ENCODE data around the gene PIGS. TPM values are rescaled to one million over a fixed set of nuclear protein-coding genes. Genes with fewer than 3 reads are reported as not detected.
A peak's percentile ranks its signal among the peaks of the same experiment; 100 is the strongest.
"Not testable (repeated sequence)": the region's sequence is repeated elsewhere in the genome, so short reads cannot be mapped to it uniquely, and the experiment has no call there.

The PIGS gene
- total RNA-seq, 2 donors from 2014 or later: 68.7 to 131 TPM

DNA sequence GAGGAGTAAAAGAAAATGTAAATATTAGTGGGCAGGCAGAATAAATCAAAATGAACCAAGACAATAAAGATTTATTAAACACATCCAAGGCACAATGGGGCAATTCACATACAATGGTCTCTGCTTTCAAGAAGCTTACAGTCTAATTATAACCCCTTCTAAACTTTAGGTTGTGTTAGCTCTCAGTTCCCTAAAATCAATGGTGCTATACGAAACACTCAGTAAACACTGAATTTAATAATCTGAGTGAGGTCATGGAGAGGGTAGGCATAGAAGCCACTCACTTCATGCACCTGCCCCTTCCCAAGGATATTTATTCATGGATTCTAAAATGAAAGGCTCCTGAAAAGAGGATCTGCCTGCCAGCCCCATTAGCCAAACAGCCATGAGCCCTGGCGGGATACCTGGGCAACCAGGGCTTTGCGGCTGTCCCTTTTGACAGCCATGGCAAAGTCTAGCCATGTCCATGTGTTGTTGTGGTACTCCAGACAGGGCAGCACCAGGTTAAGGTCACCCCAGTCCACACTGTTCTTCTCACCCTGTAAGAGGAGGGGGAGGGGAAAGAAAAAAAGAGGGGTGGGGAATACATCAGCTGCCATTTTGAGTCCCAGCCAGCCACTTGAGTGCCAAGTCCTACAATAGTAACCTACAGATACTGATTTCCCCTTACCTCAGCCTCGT lies 44.1 kb upstream of the PIGS start:
- peaks cover 31 to 36% of the 10 kb centered on the region in 2 donors for H3K36me3 ChIP-seq
- no peaks in the 10 kb centered on the region for H3K9me3 ChIP-seq
- WGBS: 87% methylated on average over 4 of the region's 4 CpGs
- DNase-seq (ENCODE audit: low spot score): no peak
- no peak overlapping the region for H3K4me3 ChIP-seq
- intact Hi-C loops (cut with DNase I): no loop called here
- no peaks in the 10 kb centered on the region for H3K27me3 ChIP-seq (replicated peaks; ENCODE audit: insufficient read depth)
- H3K27ac ChIP-seq: no peak overlapping the region
- H3K4me1 ChIP-seq (replicated peaks): no peaks in the 10 kb centered on the region
- TF ChIP-seq POLR2AphosphoS5 (IDR thresholded peaks at IDR 0.05): no peak
- TF ChIP-seq, protein P1, sequence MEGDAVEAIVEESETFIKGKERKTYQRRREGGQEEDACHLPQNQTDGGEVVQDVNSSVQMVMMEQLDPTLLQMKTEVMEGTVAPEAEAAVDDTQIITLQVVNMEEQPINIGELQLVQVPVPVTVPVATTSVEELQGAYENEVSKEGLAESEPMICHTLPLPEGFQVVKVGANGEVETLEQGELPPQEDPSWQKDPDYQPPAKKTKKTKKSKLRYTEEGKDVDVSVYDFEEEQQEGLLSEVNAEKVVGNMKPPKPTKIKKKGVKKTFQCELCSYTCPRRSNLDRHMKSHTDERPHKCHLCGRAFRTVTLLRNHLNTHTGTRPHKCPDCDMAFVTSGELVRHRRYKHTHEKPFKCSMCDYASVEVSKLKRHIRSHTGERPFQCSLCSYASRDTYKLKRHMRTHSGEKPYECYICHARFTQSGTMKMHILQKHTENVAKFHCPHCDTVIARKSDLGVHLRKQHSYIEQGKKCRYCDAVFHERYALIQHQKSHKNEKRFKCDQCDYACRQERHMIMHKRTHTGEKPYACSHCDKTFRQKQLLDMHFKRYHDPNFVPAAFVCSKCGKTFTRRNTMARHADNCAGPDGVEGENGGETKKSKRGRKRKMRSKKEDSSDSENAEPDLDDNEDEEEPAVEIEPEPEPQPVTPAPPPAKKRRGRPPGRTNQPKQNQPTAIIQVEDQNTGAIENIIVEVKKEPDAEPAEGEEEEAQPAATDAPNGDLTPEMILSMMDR (IDR thresholded peaks at IDR 0.05): no peak
- TF ChIP-seq POLR2A (IDR thresholded peaks at IDR 0.05): no peak

DNA sequence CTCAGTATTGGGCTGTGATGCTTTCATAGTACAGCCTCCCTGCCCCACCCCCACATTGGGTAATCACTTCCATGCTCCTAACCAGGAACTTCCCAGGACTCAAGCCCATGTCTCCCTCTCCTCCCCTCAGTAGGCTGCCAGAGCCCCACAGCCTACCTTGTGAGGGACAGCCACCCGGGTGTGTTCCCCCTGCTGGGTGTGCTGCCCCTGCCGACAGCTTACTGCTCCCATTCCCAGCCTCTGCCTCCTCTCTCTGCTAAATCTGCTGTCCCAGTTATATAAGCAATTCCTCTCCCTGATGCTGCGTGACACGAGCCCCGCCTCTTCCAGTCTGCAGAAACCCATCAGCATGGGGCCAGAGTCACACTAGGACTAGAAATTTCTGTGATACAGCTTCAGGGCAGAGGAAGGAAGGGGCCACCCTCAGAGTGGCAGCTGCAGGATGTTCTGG lies 42.6 kb upstream of the PIGS start, which contains the start of gene RSKR:
TSS of gene RSKR (minus strand) at position 255 of the 451 bp plus-strand sequence. CDS start at position 231, 24 bp downstream.
- Histone ChIP-seq H3K4me3 (no peak within 1 kb of the TSS), H3K9me3 (no peaks in the 10 kb centered on the region), H3K4me1 (replicated peaks) (no peaks in the 10 kb centered on the region), H3K36me3 (peaks cover 27 to 31% of the 10 kb centered on the region in 2 donors), H3K27ac (no peak within 1 kb of the TSS), H3K27me3 (replicated peaks; ENCODE audit: insufficient read depth) (no peaks in the 10 kb centered on the region)
- DNase-seq (ENCODE audit: low spot score): no peak
- WGBS: 82% methylated on average over 5 of the region's 5 CpGs
- intact Hi-C loops (cut with DNase I): loop anchor here (2.0 to 5.0 kb wide), 2 partner anchors 67 to 119 kb away; no protein-coding TSS in a partner anchor
- TF ChIP-seq POLR2AphosphoS5 (IDR thresholded peaks at IDR 0.05): no peak

DNA sequence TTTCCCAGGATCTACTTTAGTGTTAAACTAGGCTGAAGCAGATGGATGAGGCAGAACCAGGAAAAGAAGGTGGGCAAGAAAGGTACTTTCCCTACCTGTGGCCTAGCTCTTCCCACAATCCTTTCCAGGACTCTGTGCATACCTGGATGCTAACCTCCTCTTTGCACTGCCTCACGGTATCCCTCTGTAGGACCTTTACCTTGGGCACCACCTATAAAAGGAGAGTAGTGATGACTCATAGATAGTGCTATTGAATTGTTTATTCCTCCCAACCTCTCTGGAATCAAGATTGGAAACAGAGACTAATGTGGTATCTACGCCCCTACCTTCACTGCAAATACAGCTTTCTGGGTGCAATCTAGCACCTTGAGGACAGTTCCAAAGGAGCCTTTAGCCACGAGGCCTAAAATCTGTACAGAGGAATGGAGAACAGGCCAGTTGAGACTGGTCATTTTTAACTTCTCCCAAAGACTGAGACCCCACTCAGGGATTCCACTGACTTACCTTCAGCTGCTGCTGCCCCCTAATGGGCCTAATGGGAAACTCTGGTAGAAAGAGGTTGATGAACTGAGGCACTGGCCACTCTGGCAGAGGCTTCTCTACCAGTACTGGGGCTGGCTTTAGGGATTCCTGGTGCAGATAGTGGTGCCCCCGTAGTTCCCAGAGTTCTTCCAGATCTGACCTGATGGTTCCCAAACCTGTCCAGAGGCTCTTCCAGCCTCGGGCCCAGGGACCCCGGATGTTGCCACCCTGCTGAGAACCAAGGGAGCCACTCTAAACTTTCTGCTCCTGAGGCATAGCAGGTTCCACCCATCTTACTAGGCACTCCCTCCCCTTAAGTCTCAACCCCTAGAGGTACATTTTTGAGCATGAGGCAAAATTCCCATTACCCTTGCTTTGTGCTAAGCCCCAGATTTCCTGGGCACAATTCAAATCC lies 41.9 kb upstream of the PIGS start:
- TF ChIP-seq, protein P1 (IDR thresholded peaks at IDR 0.05): peak; percentile 12 to 58 (median 38)
- no peak for TF ChIP-seq POLR2AphosphoS5 (IDR thresholded peaks at IDR 0.05)
- Histone ChIP-seq H3K4me3 (no peak overlapping the region), H3K27ac (no peak overlapping the region), H3K4me1 (replicated peaks) (no peaks in the 10 kb centered on the region), H3K27me3 (replicated peaks; ENCODE audit: insufficient read depth) (no peaks in the 10 kb centered on the region), H3K9me3 (no peaks in the 10 kb centered on the region), H3K36me3 (peaks cover 21 to 25% of the 10 kb centered on the region in 2 donors)
- intact Hi-C loops (cut with DNase I): loop anchor here (2.0 to 5.0 kb wide), 2 partner anchors 66 to 118 kb away; no protein-coding TSS in a partner anchor
- 84% methylated on average over 6 of the region's 6 CpGs for WGBS
- DNase-seq (ENCODE audit: low spot score): no peak

DNA sequence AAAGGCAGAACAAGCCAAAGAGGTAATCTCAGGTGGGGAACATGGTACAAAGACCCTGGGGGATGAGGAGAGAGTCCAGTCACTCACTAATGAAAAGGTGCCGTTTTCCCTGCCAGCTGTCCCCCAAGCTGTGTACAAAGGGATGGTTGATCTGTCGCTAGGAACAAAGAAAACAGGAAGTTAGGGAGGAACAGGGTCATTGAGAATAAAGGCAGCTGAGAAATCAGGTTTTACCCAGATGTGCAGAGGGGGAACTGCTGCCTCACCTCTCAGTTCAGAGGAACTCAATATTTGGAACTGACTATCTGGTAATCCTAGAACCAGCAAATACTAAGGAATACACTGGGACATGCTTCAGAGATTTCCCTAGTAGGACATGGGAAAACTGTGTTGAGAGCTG lies 41.2 kb upstream of the PIGS start:
- H3K4me1 ChIP-seq (replicated peaks): no peaks in the 10 kb centered on the region
- H3K27ac ChIP-seq: no peak overlapping the region
- WGBS: 53% methylated on average over 2 of the region's 2 CpGs
- no peak overlapping the region for H3K4me3 ChIP-seq
- TF ChIP-seq, protein P1 (IDR thresholded peaks at IDR 0.05): no peak
- TF ChIP-seq POLR2AphosphoS5 (IDR thresholded peaks at IDR 0.05): no peak
- TF ChIP-seq POLR2A (IDR thresholded peaks at IDR 0.05): no peak
- H3K36me3 ChIP-seq: peaks cover 20 to 21% of the 10 kb centered on the region in 2 donors
- no peaks in the 10 kb centered on the region for H3K9me3 ChIP-seq
- intact Hi-C loops (cut with DNase I): loop anchor here (2.0 to 5.0 kb wide), 2 partner anchors 65 to 118 kb away; no protein-coding TSS in a partner anchor
- H3K27me3 ChIP-seq (replicated peaks; ENCODE audit: insufficient read depth): no peaks in the 10 kb centered on the region
- no peak for DNase-seq (ENCODE audit: low spot score)

DNA sequence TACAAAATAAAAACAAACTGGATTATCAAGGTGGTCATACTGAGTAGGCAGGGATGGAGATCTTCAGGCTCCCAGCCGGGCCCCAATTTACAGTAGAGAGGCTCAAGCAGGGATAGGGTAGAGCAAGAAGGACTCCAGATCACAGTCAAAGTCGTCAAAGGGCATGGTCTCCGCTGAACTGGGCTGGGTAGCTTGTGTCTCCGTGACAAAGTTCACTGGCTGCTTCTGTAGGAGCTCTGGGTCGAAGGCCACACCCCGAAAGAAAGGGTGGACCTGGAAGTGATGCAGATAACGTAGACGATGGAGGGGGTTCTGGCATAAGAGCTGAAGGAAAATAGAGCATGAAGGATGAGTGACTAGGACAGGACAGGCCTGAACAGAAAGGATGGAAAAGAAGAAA lies 39.1 kb upstream of the PIGS start:
- TF ChIP-seq POLR2AphosphoS5 (IDR thresholded peaks at IDR 0.05) (no peak), POLR2A (IDR thresholded peaks at IDR 0.05) (no peak)
- TF ChIP-seq, protein P1 (IDR thresholded peaks at IDR 0.05): no peak
- no peak for DNase-seq (ENCODE audit: low spot score)
- Histone ChIP-seq H3K36me3 (peaks cover 4 to 7% of the 10 kb centered on the region in 2 donors), H3K27me3 (replicated peaks; ENCODE audit: insufficient read depth) (no peaks in the 10 kb centered on the region), H3K9me3 (no peaks in the 10 kb centered on the region), H3K27ac (no peak overlapping the region), H3K4me3 (no peak overlapping the region), H3K4me1 (replicated peaks) (no peaks in the 10 kb centered on the region)
- intact Hi-C loops (cut with DNase I): loop anchor here (5.0 kb wide), 1 partner anchor 63 kb away; no protein-coding TSS in a partner anchor
- 90% methylated on average over 8 of the region's 8 CpGs for WGBS

DNA sequence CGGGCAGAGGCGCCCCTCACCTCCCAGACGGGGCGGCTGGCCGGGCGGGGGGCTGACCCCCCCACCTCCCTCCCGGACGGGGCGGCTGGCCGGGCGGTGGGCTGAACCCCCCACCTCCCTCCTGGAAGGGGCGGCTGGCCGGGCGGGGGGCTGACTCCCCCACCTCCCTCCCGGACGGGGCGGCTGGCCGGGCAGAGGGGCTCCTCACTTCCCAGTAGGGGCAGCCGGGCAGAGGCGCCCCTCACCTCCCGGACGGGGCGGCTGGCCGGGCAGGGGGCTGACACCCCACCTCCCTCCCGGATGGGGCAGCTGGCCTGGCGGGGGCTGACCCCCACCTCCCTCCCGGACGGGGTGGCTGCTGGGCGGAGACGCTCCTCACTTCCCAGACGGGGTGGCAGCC lies 32.7 kb upstream of the PIGS start:
- H3K27ac ChIP-seq; H3K36me3 ChIP-seq; H3K27me3 ChIP-seq (replicated peaks; ENCODE audit: insufficient read depth); H3K4me3 ChIP-seq; H3K4me1 ChIP-seq (replicated peaks); intact Hi-C loops (cut with DNase I); DNase-seq (ENCODE audit: low spot score); H3K9me3 ChIP-seq: not testable (repeated sequence)
- WGBS: 91% methylated on average over 13 of the region's 31 CpGs
